HG02981 (cell line): Measurements from ENCODE around the gene ETS1.

ENCODE experiments used
- ATAC-seq: cut with Tn5 transposase; IDR thresholded peaks from one replicate; pipeline ENCODE4 v1.9.1; 2021; ENCODE audit warnings: mild to moderate bottlenecking, moderate library complexity; ENCODE audit not compliant: unreplicated experiment

Gene ETS1

DNA sequence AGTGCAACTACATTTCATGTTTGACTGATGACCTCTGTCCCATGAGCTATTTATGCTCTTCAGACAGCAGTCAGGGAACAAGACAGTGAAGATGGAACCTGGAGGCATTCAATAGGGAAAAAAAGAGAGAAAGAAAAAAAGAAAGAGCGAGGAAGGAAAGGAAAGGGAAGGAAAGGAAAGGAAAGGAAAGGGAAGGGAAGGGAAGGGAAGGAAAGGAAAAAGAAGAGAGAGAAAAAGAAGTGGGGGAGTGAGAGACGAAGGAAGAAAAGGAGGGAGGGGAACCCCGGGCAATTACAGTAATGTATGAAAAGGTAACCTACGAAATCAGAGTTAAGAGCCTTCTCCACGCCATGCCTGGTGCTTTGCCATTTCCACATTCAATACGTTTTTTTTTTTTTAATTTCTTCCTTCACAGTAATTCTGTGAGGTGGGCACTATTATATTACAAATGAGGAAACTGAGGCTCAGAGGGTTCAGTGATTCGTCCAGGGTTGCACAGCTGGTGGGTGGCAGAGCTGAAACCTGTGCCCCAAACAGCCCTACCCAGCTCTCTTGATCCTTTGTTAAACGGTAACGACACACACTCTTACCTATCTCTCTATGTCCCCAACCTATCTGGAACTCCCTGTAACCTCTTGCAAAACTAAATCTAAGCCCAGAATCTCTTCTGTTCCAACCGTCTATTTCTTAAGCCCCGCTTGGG, 39.3 kb downstream of the ETS1 start:
- ATAC-seq, result no peak

GRCh38 chr11:128546916-128547315, 40.4 kb downstream of the ETS1 start:
- ATAC-seq, result no peak

DNA sequence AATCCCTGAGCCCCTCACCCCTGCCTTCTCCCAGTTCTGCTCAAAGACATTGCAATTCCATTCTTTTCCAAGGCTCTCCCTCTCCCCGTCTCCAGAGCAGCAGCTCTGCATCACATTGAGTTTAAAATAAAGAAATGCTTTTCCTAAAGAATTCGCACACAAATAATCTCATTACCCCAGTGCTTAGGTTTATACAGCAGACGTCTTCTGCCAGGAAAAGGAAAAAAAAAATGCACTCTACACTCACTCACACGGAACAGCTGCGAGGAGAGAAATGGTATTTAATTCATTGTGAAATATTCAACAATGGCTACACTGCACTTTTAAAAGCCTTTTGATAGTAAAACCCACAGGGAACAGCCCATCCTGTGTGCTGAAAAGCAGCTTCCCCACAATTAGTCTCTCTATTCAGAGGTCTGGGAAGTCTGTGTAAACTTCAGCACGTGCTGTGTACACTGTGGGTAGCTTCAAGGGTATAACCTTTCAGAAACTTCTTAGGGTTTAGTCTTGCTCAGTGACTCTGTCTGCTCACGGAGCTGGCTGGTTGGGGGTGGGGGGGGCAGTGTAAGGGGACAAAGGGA, 42.8 kb downstream of the ETS1 start:
- ATAC-seq, result no peak

- ATAC-seq, result no peak
Observed at GRCh38 chr11:128540469-128540868, 46.9 kb downstream of the ETS1 start.

- no peak for ATAC-seq
Observed at GRCh38 chr11:128536506-128536905, 50.9 kb downstream of the ETS1 start.

GRCh38 chr11:128535468-128536457, 51.6 kb downstream of the ETS1 start:
- ATAC-seq, result no peak

- ATAC-seq, result no peak
Observed at GRCh38 chr11:128533472-128533871, 53.9 kb downstream of the ETS1 start.

GRCh38 chr11:128532572-128533091, 54.7 kb downstream of the ETS1 start:
- ATAC-seq, result no peak

GRCh38 chr11:128532016-128532571, 55.3 kb downstream of the ETS1 start:
- no peak for ATAC-seq

DNA sequence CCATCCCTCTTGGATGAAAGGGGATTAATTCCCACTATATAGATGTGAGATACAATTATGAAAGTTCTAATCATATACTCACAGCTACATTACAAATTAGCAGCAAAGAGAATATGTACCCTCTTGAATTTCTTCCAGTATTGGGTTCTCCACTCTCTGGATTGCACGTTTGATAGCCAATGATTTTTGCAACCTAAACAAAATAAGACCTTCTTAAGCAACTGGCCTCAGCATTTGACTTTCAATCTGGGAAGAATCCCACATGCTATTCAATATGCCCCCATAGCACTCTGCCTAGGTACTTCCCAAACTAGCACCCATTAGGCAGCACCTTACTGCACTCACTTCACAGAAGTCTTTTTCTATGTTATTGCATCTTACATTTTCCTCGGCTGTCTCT, 55.8 kb downstream of the ETS1 start:
- ATAC-seq, result no peak

DNA sequence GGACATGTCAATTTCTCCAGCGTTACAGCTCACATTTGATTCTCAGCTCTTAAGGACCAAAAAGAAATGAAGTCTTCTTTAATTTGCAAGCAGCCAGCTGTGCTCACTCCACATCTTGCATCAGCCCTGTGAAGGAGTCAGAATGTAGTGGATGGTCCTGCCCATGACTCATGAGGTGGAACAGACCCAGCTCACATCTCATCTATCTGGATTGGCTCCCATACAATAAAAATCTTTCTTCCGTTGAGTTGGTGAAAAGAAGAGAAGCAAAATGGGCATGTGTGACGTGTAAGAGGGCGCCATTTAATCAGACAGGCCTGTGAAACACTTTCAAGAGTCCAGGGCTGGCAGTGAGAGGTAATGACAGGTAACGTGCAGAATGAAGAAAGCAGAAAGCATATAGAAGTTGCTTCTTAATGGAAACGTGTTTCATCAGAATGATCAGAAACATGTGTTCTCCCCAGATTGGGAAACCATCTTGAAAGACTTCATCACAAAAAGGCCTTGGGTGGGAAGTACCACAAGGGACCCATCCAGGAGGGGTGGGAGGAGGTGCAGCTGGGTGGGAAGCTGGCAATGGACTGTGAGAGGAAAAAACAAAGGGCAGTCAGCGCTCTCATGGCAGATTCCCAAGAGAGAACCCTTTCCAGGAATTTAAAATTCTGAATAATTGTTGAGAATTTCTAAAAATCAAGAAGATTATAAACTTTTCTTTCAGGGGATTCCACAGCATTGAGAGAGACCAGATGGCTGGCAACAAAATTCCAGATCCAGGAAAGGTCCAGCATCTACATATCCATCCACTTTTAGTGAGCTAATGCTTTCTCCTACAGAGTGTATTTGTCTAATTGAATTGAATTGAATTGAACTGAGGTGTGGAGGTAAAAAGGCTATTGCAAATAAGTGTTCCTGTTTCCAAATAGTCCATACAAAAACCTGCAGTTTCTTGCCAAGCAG, 57.0 kb downstream of the ETS1 start:
- no peak for ATAC-seq

GRCh38 chr11:128528294-128528693, 59.1 kb downstream of the ETS1 start:
- ATAC-seq, result no peak

DNA sequence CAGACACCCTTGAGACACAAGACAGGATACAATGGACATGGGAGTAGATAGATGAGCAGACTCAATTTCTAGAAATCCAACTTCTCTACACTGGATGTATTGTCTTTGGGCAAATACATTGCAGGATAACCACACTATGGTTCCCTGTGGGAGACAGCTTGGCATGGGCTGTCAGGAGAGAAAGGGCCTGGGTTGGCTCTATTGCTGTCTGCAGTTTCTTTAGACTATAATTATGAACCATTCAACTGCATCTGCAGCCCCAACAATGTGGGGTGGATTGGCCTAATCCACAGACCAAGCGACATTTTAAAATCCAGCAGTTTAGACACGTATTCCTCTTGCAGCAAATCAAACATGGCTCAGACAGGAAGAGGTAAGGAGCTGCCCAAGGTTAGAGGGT, 60.3 kb downstream of the ETS1 start:
- ATAC-seq, result no peak

DNA sequence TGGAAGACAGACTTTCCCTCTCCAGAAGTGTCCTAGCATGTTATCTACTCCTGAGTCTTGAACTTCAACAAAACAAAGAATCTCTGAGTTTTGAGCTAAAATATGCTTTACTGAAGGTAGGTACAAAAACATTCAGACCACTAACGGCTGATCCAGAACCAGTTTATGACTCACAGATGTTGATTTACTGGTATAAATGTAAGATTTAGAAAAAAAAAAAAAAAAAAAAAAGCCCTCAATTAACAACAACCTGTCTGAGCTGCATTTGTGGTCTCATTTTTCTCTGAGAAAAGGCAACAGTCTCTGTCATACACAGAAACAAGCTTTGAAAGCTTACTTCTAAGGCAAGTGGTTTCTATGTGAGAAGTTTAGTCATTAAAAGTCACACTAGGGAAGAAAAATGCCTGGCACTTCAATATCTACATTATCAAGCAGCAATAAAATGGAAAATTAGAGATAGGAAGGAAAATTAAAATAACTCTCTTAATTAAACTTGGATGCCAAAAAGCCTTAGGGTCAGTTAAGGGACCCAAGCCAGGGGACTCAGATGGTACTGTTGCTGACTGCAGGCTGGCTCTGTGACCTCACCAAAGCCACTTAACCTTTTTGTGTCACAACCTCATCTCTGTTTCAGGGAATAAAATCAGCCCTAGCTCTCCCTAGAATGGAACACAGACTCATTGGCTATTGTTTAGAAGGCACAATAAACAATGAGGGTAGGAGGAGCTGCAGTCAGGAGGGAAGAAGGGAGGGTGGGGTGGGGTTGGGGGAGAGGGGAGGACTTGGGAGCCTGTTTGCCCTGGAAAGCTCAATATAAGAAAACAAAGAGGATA, 61.7 kb downstream of the ETS1 start:
- ATAC-seq, result no peak

- no peak for ATAC-seq
Observed at GRCh38 chr11:128524172-128524571, 63.2 kb downstream of the ETS1 start.

GRCh38 chr11:128523641-128524040, 63.7 kb downstream of the ETS1 start:
- ATAC-seq, result no peak

GRCh38 chr11:128522943-128523518, 64.3 kb downstream of the ETS1 start:
- no peak for ATAC-seq

DNA sequence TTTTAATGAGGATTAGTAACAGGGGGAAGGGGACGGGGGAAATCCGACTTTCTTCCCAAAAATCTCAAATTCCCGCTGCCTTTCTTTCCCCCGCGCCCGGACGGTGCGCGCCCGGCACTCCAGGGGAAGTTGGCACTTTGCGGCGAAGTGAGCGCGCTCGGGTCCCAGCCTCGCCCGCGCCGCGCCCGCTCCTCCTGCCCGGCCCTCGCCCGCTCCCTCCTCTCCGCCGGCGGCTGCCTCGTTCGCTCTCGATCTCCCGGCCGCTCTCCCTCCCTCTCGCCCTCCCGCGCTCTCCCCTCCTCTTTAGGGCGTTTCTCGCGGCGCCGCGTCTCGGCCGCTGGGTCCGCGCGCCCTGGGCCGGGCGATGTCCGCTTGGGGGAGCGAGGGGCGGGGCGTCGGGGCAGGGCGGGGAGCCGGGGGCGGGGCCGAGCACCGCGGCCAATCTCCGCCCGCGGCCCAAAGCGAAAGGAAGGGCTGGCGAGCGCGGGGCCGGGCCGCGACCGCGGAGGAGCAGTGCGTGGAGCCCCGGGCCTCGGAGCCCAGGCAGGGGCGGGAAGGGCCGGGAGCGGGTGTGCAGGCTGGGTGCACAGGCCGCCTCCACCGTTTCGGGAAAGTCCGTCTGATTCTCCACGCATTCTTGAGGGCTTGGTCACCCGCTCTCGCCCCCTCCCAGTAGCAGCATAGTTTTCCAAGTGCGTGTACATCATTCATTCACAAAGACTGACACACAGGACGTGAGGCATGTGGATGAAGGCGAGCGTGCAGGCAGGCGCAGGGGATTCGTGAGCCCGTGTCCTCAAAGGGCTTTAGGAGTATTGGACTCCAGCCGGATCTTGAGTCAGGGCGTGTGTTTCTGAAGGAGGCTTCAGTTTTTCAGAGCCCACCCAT, 65.1 kb downstream of the ETS1 start:
- ATAC-seq, result peak; percentile 72
